Smooth muscle cell (in vitro differentiated cells): Measurements from ENCODE around the gene CNPY4. TPM values are rescaled to one million over a fixed set of nuclear protein-coding genes. Genes with fewer than 3 reads are reported as not detected.

Experiments used
- DNase-seq: peaks from one replicate; lab custom pipeline; 2025; ENCODE audit not compliant: unreplicated experiment; lab: John Stamatoyannopoulos, UW
- H2AFZ ChIP-seq: fragments of 200-600 bp; sonication (generic); 2 replicates; pipeline ENCODE4 v1.6.0; 2016; ENCODE audit warnings: antibody characterized with exemption, low read depth, mild to moderate bottlenecking
- H3F3A ChIP-seq: fragments of 200-600 bp; sonication (generic); 2 replicates; pipeline ENCODE4 v1.6.0; 2017; ENCODE audit warnings: antibody characterized with exemption, low read depth
- H3K27ac ChIP-seq: fragments of 200-600 bp; sonication (generic); 2 replicates; pipeline ENCODE4 v1.5.1; 2016; ENCODE audit warnings: low read depth, mild to moderate bottlenecking
- H3K27me3 ChIP-seq: fragments of 200-600 bp; sonication (generic); 2 replicates; pipeline ENCODE4 v1.6.1; 2016; ENCODE audit warnings: low read depth, mild to moderate bottlenecking
- H3K36me3 ChIP-seq: fragments of 200-600 bp; sonication (generic); 2 replicates; pipeline ENCODE4 v1.5.1; 2016; ENCODE audit warnings: low read depth
- H3K4me1 ChIP-seq: fragments of 200-600 bp; sonication (generic); 2 replicates; pipeline ENCODE4 v1.5.1; 2016; ENCODE audit warnings: low read depth
- H3K4me2 ChIP-seq: fragments of 200-600 bp; sonication (generic); 2 replicates; pipeline ENCODE4 v1.6.0; 2016; ENCODE audit warnings: mild to moderate bottlenecking
- H3K4me3 ChIP-seq: fragments of 200-600 bp; sonication (generic); 2 replicates; pipeline ENCODE4 v1.5.1; 2016; ENCODE audit warnings: mild to moderate bottlenecking
- H3K79me2 ChIP-seq: fragments of 200-600 bp; sonication (generic); 2 replicates; pipeline ENCODE4 v1.6.0; 2016; ENCODE audit warnings: low read depth, mild to moderate bottlenecking
- H3K9ac ChIP-seq: fragments of 200-600 bp; sonication (generic); 2 replicates; pipeline ENCODE4 v1.6.0; 2016; ENCODE audit warnings: low read depth
- H3K9me3 ChIP-seq: fragments of 200-600 bp; sonication (generic); replicated peaks from 2 replicates; pipeline ENCODE4 v1.5.1; 2016; ENCODE audit warnings: low read depth
- H4K20me1 ChIP-seq: fragments of 200-600 bp; sonication (generic); 2 replicates; pipeline ENCODE4 v1.6.0; 2016; ENCODE audit warnings: low read depth
- CTCF ChIP-seq: fragments of 200-600 bp; sonication (generic); IDR thresholded peaks from 2 replicates; pipeline ENCODE4 v1.5.1; 2017; ENCODE audit warnings: borderline replicate concordance, mild to moderate bottlenecking, antibody characterized with exemption; ENCODE audit not compliant: insufficient read depth, poor library complexity, severe bottlenecking
- WGBS: methylation state at CpG from one replicate; pipeline ENCODE4 v1.1.7; 2016; ENCODE audit warnings: low lambda C conversion rate; 5-methylcytosine and 5-hydroxymethylcytosine counted together
- polyA plus RNA-seq: library from polyadenylated mRNA; unstranded; fragments of >200 nt; fragmentation: Nextera tagmentation; extraction: Ambion mirVana; gene quantifications from 2 replicates; pipeline ENCODE4 v1.2.1, GENCODE V29; 2016
- total RNA-seq: library from RNA; depleted of rRNA; stranded (reverse); fragments of >200 nt; gene quantifications from 2 replicates; pipeline ENCODE4 v1.2.3, GENCODE V29; 2014

The CNPY4 gene
- total and polyA plus RNA-seq, 2 experiments from 2014 or later = 22.6 to 39.5 TPM

- Histone ChIP-seq H3K4me2 (no peak overlapping the region), H3F3A (peaks cover 4% of the 10 kb centered on the region), H3K9ac (no peak overlapping the region), H3K9me3 (no peaks in the 10 kb centered on the region), H4K20me1 (no peaks in the 10 kb centered on the region), H3K4me1 (peaks cover 8% of the 10 kb centered on the region), H3K27me3 (peaks cover 23% of the 10 kb centered on the region), H3K79me2 (no peaks in the 10 kb centered on the region), H2AFZ (no peak overlapping the region), H3K27ac (no peak overlapping the region), H3K4me3 (no peak overlapping the region), H3K36me3 (no peaks in the 10 kb centered on the region)
- DNase-seq = no peak
- TF ChIP-seq CTCF = no peak
- WGBS = 90% methylated on average over 11 of the region's 11 CpGs
Measured at GRCh38 chr7:100170101-100170897, 50.9 kb downstream of the CNPY4 start.

- H3K4me2 ChIP-seq = peak overlapping the region; percentile 81
- H3K27me3 ChIP-seq = peaks cover 23% of the 10 kb centered on the region
- peaks cover 4% of the 10 kb centered on the region for H3F3A ChIP-seq
- H3K9me3 ChIP-seq = no peaks in the 10 kb centered on the region
- H3K4me1 ChIP-seq = peaks cover 9% of the 10 kb centered on the region
- no peaks in the 10 kb centered on the region for H3K79me2 ChIP-seq
- H3K27ac ChIP-seq = no peak overlapping the region
- no peaks in the 10 kb centered on the region for H3K36me3 ChIP-seq
- H3K9ac ChIP-seq = no peak overlapping the region
- peak overlapping the region; percentile 40 for H3K4me3 ChIP-seq
- no peaks in the 10 kb centered on the region for H4K20me1 ChIP-seq
- TF ChIP-seq CTCF = no peak
- no peak overlapping the region for H2AFZ ChIP-seq
- 8% methylated on average over 35 of the region's 61 CpGs for WGBS
- no peak for DNase-seq
Measured at GRCh38 chr7:100171087-100171681, 51.8 kb downstream of the CNPY4 start.

GRCh38 chr7:100171840-100172239 lies 52.4 kb downstream of the CNPY4 start:
- H3K4me2 ChIP-seq = peak overlapping the region; percentile 81
- peak overlapping the region; percentile 40 for H3K4me3 ChIP-seq
- no peaks in the 10 kb centered on the region for H4K20me1 ChIP-seq
- no peak overlapping the region for H3K27ac ChIP-seq
- H3K27me3 ChIP-seq = peaks cover 23% of the 10 kb centered on the region
- no peaks in the 10 kb centered on the region for H3K36me3 ChIP-seq
- WGBS = 51% methylated on average over 8 of the region's 22 CpGs
- H3K9ac ChIP-seq = no peak overlapping the region
- no peak for TF ChIP-seq CTCF
- peaks cover 14% of the 10 kb centered on the region for H3K4me1 ChIP-seq
- H2AFZ ChIP-seq = no peak overlapping the region
- no peaks in the 10 kb centered on the region for H3K9me3 ChIP-seq
- no peaks in the 10 kb centered on the region for H3K79me2 ChIP-seq
- H3F3A ChIP-seq = peaks cover 4% of the 10 kb centered on the region
- no peak for DNase-seq
